Activated CD8-positive, alpha-beta memory T cell treated with anti-CD3 and anti-CD28 coated beads for 24 hours (primary cell): Measurements from ENCODE around the gene NPDC1.
A peak's percentile ranks its signal among the peaks of the same experiment; 100 is the strongest.

Source experiments
- DNase-seq: peaks from one replicate; pipeline ENCODE4 v3.0.0-alpha.2; 2020

NPDC1 gene

DNA sequence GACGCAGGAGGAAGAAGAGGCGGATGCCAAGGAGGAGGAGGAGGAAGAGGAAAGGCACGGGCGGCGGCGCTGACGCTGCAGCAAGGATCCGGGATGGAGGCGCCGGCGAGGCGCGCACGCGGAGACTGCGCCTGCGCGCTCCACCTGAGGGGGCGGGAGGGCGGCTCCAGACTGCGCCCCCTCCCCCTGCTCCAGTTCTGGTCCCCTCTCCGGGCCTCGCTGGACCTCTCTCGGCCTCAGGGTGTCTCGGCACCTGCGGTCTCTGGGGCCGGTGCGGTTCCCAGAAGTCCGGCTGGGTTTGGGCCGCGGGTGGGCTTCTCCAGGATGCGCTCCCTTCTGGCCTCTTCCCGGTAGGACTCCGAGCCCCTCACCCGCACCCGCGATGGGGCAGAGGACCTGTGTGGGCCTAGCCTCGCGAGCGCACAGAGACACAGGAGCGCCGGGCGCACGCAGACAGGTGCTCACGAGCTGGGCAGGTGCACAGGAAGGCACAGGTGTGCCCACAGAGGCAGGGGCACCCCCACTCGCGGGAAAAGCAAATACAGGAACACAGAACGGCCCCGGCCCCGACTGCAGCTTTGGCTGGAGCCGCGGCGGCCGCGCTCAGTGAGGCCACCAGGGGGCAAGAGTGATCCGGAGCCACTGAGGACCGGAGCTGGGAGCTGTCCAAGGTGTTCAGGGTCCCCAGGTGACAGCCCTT lies at the start of gene NPDC1:
NPDC1 (minus strand) TSS at position 90 of the 700 bp plus-strand sequence. CDS start 188 bp downstream, outside the sequence.
- DNase-seq, result peak; percentile 91

GRCh38 chr9:137089232-137089947 lies 43.4 kb upstream of the NPDC1 start:
- DNase-seq, result no peak

DNA sequence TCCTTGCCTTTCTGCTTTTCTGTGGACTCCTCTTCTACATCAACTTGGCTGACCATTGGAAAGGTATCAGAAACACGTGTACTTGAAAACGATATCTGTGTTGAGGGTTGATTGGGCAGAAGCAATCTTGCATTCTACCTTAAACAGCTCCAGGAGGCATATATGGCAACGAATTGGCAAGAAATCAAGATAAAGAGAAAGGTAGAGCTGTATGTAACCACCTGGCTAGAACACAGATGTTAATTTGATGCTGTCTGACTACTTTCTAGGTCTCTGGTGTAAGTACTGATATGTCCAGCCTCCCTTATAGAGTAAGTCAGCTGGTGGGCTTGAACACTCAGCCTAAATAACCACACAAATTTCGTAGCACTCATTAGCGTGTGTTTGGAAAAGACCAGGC lies 42.1 kb upstream of the NPDC1 start:
- no peak for DNase-seq

DNA sequence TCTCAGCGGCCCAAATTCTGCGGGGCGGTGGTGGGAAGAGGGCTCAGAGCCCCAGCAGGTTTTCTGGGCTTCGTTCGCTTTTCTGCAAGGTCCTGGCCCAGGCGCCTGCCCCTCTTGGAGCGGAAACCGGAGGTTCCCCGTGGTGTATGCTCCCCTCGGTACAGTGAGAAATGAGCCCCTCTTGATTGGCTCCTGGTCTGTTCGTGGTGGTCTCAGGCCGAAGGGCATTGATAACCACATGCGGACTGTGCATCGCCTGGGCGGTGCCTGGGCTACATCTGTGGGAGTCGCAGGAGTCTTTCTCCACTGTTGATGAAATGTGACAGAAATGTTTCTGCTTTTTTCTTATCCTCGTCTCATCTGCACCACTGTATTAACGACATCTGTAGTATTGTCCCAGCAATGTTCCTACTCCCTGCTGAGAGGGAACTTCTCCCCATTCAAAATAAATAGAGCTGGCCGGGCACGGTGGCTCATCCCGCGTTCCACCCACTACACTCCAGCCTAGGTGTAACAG lies 41.5 kb upstream of the NPDC1 start:
- peak; percentile 78 for DNase-seq

- peak; percentile 98 for DNase-seq
Measured at GRCh38 chr9:137086531-137087408, 40.8 kb upstream of the NPDC1 start, which contains the start of gene MAN1B1. MAN1B1 (plus strand) TSS chr9:137086985; CDS start chr9:137087000, 15 bp downstream.

GRCh38 chr9:137085920-137086530 lies 40.0 kb upstream of the NPDC1 start:
- DNase-seq, result peak; percentile 86

DNA sequence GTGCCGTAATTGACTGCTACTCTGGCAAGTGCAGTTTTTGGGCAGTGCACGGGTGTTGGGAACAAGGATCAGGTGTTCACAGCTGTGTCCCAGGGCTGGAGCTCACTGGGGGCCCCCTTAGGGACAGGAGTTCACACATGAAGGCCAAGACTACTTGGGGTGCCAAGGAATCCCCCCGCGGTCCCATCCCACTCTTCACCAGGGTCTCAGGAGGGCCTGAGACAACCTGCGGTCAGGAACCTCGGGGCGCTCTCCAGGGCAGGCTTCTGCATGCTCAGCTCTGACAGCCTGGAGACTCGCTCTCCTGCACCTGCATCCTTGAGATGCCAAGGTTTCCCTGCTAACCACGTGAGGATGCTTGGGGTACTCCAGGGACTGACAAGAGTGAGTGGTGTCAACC lies 38.5 kb upstream of the NPDC1 start:
- no peak for DNase-seq

DNA sequence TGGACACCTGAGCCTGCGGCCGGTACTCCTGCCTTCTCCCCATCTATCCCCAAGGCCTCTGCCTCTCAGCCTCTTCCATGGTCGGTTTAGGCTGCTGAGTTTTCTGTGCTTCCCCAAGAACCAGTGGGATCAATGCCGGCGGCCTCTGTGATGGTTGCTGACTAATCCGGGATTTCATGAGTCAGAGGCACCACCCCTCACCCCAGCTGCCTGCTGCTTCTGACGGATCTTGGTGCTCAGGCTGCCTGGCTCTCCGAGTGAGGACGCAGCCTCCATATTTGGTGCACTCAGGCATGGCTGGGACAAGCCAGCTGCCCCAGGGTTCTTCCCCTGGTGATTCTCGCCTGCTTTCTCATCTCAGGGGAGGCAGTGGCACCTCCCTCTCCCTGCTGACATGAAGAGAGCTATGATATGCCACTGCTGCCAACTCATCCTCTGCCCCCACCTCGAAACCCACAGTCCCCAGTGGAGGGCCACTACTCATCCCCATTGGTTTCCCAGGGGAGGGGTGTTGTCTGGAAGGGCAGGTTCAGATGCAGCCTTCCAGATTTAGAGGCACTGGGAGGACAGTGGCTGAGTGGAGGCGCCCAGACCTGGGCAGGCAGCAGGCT lies 37.5 kb upstream of the NPDC1 start:
- no peak for DNase-seq

- no peak for DNase-seq
Measured at GRCh38 chr9:137082925-137083290, 36.9 kb upstream of the NPDC1 start.

GRCh38 chr9:137082222-137082924 lies 36.4 kb upstream of the NPDC1 start:
- no peak for DNase-seq

DNA sequence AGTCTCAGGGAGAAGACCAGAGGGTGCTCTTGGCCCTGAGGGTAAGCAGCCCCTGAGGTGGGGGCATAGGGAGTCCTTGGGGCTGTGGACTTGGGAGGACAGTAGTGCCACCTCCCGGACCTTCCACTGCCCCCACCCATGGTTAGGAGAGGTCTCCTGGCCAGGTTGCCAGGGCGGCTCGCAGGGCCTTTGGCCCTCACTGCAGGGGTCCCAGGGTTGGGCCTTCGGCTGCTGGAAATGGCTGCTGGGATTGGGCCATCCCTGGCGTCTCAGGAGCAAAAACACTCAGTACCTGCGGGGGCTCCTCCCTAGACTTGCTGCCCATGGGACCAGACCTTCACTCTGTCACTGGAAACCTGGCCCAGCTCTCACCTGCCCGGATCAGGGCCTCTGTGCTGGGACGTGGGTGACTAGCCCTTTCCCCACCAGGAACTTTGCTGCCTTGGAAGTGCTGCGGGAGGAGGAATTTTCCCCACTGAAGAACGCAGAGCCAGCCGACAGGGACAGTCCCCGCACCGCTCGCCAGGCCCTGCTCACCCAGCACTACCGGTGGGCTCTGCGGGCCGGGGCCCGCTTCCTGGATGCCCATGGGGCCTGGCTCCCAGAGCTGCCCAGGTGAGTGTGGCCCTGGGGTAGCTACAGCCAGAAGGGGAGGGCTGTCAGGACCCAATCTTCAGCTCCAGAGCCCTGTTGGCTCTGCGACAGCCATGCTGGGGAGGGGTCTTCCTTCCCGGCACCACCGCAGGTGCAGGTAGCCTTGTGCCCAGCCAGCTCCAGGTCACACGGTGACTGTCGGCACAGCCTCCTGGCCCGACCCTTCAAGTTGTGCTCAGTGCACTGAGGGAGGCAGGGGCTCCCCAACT lies 34.5 kb upstream of the NPDC1 start:
- no peak for DNase-seq

GRCh38 chr9:137079401-137079787 lies 33.4 kb upstream of the NPDC1 start:
- no peak for DNase-seq

DNA sequence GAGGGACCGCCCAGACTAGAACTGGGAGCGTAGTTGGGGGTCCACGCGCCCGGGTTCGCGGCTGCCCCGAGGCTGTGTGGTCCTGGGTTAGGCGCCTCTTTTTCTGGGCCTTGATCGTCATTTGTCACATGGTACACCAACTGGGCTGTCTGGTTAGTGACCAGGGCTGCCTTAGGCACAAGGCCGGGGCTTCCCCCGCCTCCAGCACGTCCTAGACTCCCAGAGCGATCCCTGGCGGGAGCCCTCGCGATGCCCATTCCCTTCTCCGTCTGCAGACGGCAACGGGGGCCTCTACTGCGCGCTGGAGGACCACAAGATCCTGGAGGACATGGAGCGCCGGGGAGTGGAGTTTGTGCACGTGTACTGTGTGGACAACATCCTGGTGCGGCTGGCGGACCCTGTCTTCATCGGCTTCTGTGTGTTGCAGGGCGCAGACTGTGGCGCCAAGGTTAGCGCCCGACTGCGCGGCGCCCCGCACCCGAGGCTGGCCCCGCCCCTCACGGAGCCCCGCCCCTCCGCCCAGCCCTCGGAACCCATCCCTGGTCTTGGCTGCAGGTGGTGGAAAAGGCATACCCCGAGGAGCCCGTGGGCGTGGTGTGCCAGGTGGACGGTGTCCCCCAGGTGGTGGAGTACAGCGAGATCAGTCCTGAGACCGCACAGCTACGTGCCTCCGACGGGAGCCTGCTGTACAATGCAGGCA lies 32.9 kb upstream of the NPDC1 start:
- DNase-seq, result no peak

- peak; percentile 79 for DNase-seq
Measured at GRCh38 chr9:137077758-137078693, 32.0 kb upstream of the NPDC1 start.

- peak; percentile 85 for DNase-seq
Measured at GRCh38 chr9:137077010-137077747, 31.2 kb upstream of the NPDC1 start, which contains the start of gene UAP1L1. UAP1L1 (plus strand) TSS chr9:137077517; CDS start chr9:137077533, 16 bp downstream.

- DNase-seq, result no peak
Measured at GRCh38 chr9:137076636-137077009, 30.6 kb upstream of the NPDC1 start.

- DNase-seq, result no peak
Measured at GRCh38 chr9:137075275-137075775, 29.3 kb upstream of the NPDC1 start.
